Activated CD8-positive, alpha-beta memory T cell treated with anti-CD3 and anti-CD28 coated beads, Interleukin-2, amount 10 ng/mL, durations not matched to agents 7 days and 5 days (primary cell): ENCODE results near the gene TTYH1. TPM values are rescaled to one million over a fixed set of nuclear protein-coding genes. Genes with fewer than 3 reads are reported as not detected.

ENCODE experiments used
- ATAC-seq: fragments of 150-1000 bp; cut with Tn5 transposase; one replicate; pipeline ENCODE4 v1.10.0; 2021; ENCODE audit warnings: moderate library complexity
- CTCF ChIA-PET: fragments of 350-600 bp; sonication (Branson Sonifier 250); formaldehyde crosslinking; loops from one replicate; lab custom pipeline; 2021; ENCODE audit warnings: antibody characterized with exemption; lab: Charles Lee
- DNase-seq: peaks from one replicate; pipeline ENCODE4 v3.0.0-alpha.2; 2020
- H3K27ac Mint-ChIP-seq: one replicate; pipeline ENCODE4 v1.8.0; 2021; ENCODE audit warnings: mild to moderate bottlenecking, mixed read lengths
- H3K27me3 Mint-ChIP-seq: one replicate; pipeline ENCODE4 v1.8.0; 2021; ENCODE audit warnings: mixed read lengths
- H3K36me3 Mint-ChIP-seq: one replicate; pipeline ENCODE4 v1.8.0; 2021; ENCODE audit warnings: mild to moderate bottlenecking, mixed read lengths
- H3K4me1 Mint-ChIP-seq: one replicate; pipeline ENCODE4 v1.8.0; 2021; ENCODE audit warnings: mixed read lengths
- H3K4me3 Mint-ChIP-seq: one replicate; pipeline ENCODE4 v1.8.0; 2021; ENCODE audit warnings: mild to moderate bottlenecking, moderate library complexity, mixed read lengths
- H3K9me3 Mint-ChIP-seq: one replicate; pipeline ENCODE4 v1.8.0; 2022; ENCODE audit warnings: low read depth, mixed read lengths
- total RNA-seq, 2 experiments: library from RNA; stranded (reverse); gene quantifications; one replicate each; pipeline ENCODE4 v1.2.3, GENCODE V29; 2021

Gene TTYH1
- total RNA-seq, 2 experiments from 2014 or later: 0.93 to 1.2 TPM

GRCh38 chr19:54420383-54421168, 5.3 kb downstream of the TTYH1 start:
- H3K4me1 Mint-ChIP-seq: peaks cover 15% of the 10 kb centered on the region
- H3K27me3 Mint-ChIP-seq: peaks cover 25% of the 10 kb centered on the region
- ATAC-seq (no peak), DNase-seq (no peak)
- no peaks in the 10 kb centered on the region for H3K9me3 Mint-ChIP-seq
- H3K4me3 Mint-ChIP-seq: no peak overlapping the region
- CTCF ChIA-PET: interaction anchor here (3.1 kb wide), 1 partner anchor 30 kb away, joined by 7 read pairs; no protein-coding TSS in a partner anchor
- H3K36me3 Mint-ChIP-seq: peaks cover 4% of the 10 kb centered on the region
- no peak overlapping the region for H3K27ac Mint-ChIP-seq

- Mint-ChIP-seq H3K4me1 (peaks cover 15% of the 10 kb centered on the region), H3K4me3 (no peak overlapping the region), H3K36me3 (peaks cover 4% of the 10 kb centered on the region), H3K27me3 (peaks cover 21% of the 10 kb centered on the region), H3K27ac (no peak overlapping the region), H3K9me3 (no peaks in the 10 kb centered on the region)
- DNase-seq (no peak), ATAC-seq (no peak)
- CTCF ChIA-PET: no interaction called here
Observed at GRCh38 chr19:54421169-54421516, 5.9 kb downstream of the TTYH1 start.

- Mint-ChIP-seq H3K4me3 (no peak overlapping the region), H3K27me3 (peaks cover 22% of the 10 kb centered on the region), H3K9me3 (no peaks in the 10 kb centered on the region), H3K27ac (no peak overlapping the region), H3K4me1 (peaks cover 15% of the 10 kb centered on the region), H3K36me3 (peaks cover 4% of the 10 kb centered on the region)
- ATAC-seq (no peak), DNase-seq (no peak)
- CTCF ChIA-PET: no interaction called here
Observed at GRCh38 chr19:54421521-54421920, 6.3 kb downstream of the TTYH1 start.

- CTCF ChIA-PET: no interaction called here
- peaks cover 14% of the 10 kb centered on the region for H3K4me1 Mint-ChIP-seq
Observed at GRCh38 chr19:54422136-54422535, 6.9 kb downstream of the TTYH1 start.

GRCh38 chr19:54424201-54424600, 8.9 kb downstream of the TTYH1 start:
- no peaks in the 10 kb centered on the region for H3K9me3 Mint-ChIP-seq
- no peak overlapping the region for H3K27ac Mint-ChIP-seq
- DNase-seq (no peak), ATAC-seq (no peak)
- CTCF ChIA-PET: no interaction called here
- H3K27me3 Mint-ChIP-seq: peaks cover 16% of the 10 kb centered on the region
- no peaks in the 10 kb centered on the region for H3K36me3 Mint-ChIP-seq
- H3K4me3 Mint-ChIP-seq: no peak overlapping the region
- H3K4me1 Mint-ChIP-seq: no peaks in the 10 kb centered on the region

More at GRCh38 chr19:54422136-54422535, 6.9 kb downstream of the TTYH1 start:
- peaks cover 2% of the 10 kb centered on the region for H3K36me3 Mint-ChIP-seq
- H3K27me3 Mint-ChIP-seq: peaks cover 22% of the 10 kb centered on the region
- DNase-seq (no peak), ATAC-seq (no peak)
- no peaks in the 10 kb centered on the region for H3K9me3 Mint-ChIP-seq
- no peak overlapping the region for H3K27ac Mint-ChIP-seq
- H3K4me3 Mint-ChIP-seq: no peak overlapping the region

- no peaks in the 10 kb centered on the region for H3K9me3 Mint-ChIP-seq
- no peak for DNase-seq
Observed at GRCh38 chr19:54424660-54425381, 9.6 kb downstream of the TTYH1 start.

GRCh38 chr19:54425382-54425723, 10.1 kb downstream of the TTYH1 start:
- CTCF ChIA-PET: no interaction called here
- Mint-ChIP-seq H3K27ac (no peak overlapping the region), H3K27me3 (peaks cover 16% of the 10 kb centered on the region), H3K9me3 (no peaks in the 10 kb centered on the region), H3K4me1 (no peaks in the 10 kb centered on the region), H3K36me3 (no peaks in the 10 kb centered on the region), H3K4me3 (no peak overlapping the region)
- DNase-seq (no peak), ATAC-seq (no peak)

More at GRCh38 chr19:54424660-54425381, 9.6 kb downstream of the TTYH1 start:
- Mint-ChIP-seq H3K27ac (no peak overlapping the region), H3K4me3 (no peak overlapping the region), H3K27me3 (peaks cover 17% of the 10 kb centered on the region), H3K4me1 (no peaks in the 10 kb centered on the region), H3K36me3 (no peaks in the 10 kb centered on the region)
- CTCF ChIA-PET: no interaction called here
- no peak for ATAC-seq

- no peak for ATAC-seq
Observed at GRCh38 chr19:54426291-54426931, 11.1 kb downstream of the TTYH1 start.

GRCh38 chr19:54427586-54427985, 12.3 kb downstream of the TTYH1 start:
- DNase-seq (no peak), ATAC-seq (no peak)
- Mint-ChIP-seq H3K4me1 (peaks cover 2% of the 10 kb centered on the region), H3K36me3 (no peaks in the 10 kb centered on the region), H3K9me3 (no peaks in the 10 kb centered on the region), H3K27ac (no peak overlapping the region), H3K27me3 (peaks cover 16% of the 10 kb centered on the region), H3K4me3 (no peak overlapping the region)
- CTCF ChIA-PET: no interaction called here

More at GRCh38 chr19:54426291-54426931, 11.1 kb downstream of the TTYH1 start:
- no peak for DNase-seq
- H3K27me3 Mint-ChIP-seq: peaks cover 16% of the 10 kb centered on the region
- no peak overlapping the region for H3K4me3 Mint-ChIP-seq
- CTCF ChIA-PET: interaction anchor here (1.2 kb wide), 1 partner anchor 12 kb away, joined by 3 read pairs; no protein-coding TSS in a partner anchor
- no peaks in the 10 kb centered on the region for H3K36me3 Mint-ChIP-seq
- H3K27ac Mint-ChIP-seq: no peak overlapping the region
- H3K4me1 Mint-ChIP-seq: peaks cover 2% of the 10 kb centered on the region
- H3K9me3 Mint-ChIP-seq: no peaks in the 10 kb centered on the region

GRCh38 chr19:54428323-54429175, 13.3 kb downstream of the TTYH1 start:
- Mint-ChIP-seq H3K36me3 (no peaks in the 10 kb centered on the region), H3K27ac (no peak overlapping the region), H3K9me3 (no peaks in the 10 kb centered on the region), H3K4me1 (peaks cover 2% of the 10 kb centered on the region), H3K27me3 (peaks cover 14% of the 10 kb centered on the region), H3K4me3 (no peak overlapping the region)
- CTCF ChIA-PET: interaction anchor here (0.9 kb wide), 1 partner anchor 11 kb away, joined by 3 read pairs; no protein-coding TSS in a partner anchor
- ATAC-seq (no peak), DNase-seq (no peak)

GRCh38 chr19:54429176-54429495, 13.9 kb downstream of the TTYH1 start:
- Mint-ChIP-seq H3K36me3 (no peaks in the 10 kb centered on the region), H3K4me3 (no peak overlapping the region), H3K27ac (no peak overlapping the region), H3K4me1 (peaks cover 2% of the 10 kb centered on the region), H3K27me3 (peaks cover 13% of the 10 kb centered on the region), H3K9me3 (no peaks in the 10 kb centered on the region)
- DNase-seq (no peak), ATAC-seq (no peak)
- CTCF ChIA-PET: interaction anchor here (0.9 kb wide), 1 partner anchor 11 kb away, joined by 3 read pairs; no protein-coding TSS in a partner anchor

- DNase-seq (no peak), ATAC-seq (no peak)
- Mint-ChIP-seq H3K27ac (no peak overlapping the region), H3K4me1 (peaks cover 5% of the 10 kb centered on the region), H3K4me3 (no peak overlapping the region), H3K9me3 (no peaks in the 10 kb centered on the region), H3K27me3 (peaks cover 12% of the 10 kb centered on the region), H3K36me3 (no peaks in the 10 kb centered on the region)
- CTCF ChIA-PET: interaction anchor here (0.7 to 0.9 kb wide), 2 partner anchors 10 to 12 kb away, joined by 3 to 4 read pairs; no protein-coding TSS in a partner anchor
Observed at GRCh38 chr19:54429545-54430227, 14.4 kb downstream of the TTYH1 start.
